ENCODE results near the gene LGALSL.

LGALSL gene

DNA sequence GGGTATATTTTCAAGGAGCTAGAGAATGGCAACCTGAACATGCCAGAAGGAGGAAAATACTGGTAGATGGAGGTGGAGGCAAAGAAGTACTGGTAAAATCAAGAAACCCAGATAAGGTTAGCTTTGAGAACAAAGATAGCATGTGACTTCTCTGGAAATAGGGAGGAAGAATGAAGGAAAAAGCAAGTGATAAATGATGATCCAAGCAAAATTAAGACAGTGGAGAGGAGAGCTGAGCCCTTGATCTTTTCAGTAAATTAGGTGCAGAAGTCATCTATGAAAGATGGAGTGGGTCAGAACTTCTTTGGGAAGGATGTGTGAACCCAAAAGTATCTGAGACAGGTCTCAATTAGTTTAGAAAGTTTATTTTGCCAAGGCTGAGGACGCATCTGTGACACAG is 44.5 kb downstream of the LGALSL start:
- no peak for DNase-seq (ENCODE audit: low read depth in 2 of 2)

DNA sequence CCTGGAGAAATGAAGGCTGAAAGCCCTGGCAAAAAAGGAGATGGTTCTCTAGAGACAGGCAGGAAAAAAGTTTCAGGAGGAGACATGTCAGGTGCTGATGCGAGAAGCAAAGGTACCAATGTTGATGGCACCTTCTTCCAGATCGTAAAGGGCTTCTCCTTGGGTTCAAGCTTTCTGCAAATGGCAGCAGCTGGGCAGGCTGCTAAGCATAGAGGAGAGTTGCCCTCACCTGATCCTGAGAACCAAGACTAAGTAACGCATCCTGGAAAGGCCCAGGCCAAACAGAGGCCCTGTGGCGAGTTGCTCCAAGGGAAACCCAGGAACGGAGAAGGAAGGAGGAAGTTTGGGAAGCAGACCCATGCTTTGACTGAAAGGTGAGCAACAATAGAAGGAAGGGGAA is 46.6 kb downstream of the LGALSL start:
- DNase-seq (ENCODE audit: low read depth in 2 of 2) = no peak

DNA sequence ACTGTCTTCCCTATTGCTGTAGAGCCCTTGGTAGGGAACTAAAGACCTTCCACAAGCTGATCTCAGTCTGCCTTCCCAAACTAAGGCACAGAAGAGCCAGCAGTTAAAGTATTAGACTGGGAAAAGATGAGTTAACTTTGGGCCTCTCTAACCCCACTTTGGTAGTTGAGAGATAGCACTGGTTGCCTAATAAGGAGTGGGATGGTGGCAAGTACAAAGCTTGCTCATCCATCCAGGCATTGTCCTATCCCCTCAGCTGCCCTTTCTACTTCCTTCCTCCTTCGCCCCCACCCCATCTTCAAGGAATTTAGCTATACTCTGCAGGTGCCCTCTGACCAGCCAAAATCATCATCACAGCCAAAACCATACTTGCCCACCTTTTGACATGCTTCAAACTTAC is 48.0 kb downstream of the LGALSL start:
- no peak for DNase-seq (ENCODE audit: low read depth in 2 of 2)

DNA sequence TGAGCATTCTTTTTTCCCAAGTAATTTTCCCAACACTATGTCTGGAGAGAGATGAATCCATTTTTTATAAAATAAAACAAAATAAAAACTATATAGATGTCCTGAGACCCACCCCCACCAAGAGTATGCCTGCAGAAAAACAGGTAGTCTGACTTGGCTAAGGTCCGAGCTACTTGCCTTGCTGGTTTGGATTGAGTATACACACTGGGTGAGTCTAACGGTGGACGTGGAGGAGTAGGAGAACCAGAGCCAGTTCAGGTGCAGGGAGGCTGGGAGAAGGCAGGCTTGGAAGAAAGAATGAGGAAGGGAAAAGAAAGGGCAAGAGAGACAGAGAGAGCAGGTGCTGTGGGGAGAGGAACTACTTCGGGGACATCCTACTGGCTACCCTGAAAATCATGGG is 48.9 kb downstream of the LGALSL start:
- no peak for DNase-seq (ENCODE audit: low read depth in 2 of 2)

DNA sequence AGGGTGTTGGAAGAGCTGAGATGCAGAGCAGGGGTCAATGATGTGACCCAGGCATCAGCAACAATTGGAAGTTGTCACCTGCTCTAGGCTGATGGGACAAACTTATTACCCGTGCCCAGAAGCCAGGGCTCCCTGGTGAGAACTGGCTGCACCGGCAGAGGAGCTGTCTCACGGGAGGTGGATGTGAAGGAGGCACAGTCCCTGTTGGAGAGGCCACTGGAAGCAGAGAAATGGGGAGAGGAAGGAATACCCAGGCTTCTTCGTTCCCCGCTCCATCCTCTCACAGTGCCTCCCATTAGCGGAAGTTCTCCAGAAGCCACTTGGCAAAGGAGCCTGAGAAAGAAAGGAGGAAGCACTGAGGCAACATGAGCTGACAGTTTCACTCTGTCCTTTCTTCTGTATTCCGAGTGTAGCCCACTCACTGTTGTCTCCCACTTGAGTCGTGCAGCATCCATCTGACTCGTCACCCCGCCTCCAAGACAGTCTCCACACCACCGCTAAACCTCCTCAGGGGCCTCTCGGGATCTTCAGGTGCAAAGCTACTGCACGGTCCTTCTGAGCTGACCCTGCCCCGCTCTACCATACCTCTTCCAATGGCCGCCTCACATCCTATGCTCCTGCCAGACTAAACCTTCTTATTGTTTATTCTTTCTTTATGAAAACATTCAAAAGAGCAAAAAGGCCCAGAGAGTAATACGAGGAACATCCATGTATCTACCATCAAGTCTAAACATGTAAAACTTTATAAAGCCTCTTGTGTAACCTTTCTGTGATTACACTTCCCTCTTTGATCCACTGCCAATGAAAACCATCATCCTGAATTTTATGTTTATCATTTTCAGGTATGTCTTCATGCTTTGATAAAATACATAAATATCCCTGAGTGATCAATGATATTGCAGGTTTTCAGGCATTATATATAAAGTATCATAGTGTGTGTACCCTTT is 51.1 kb downstream of the LGALSL start:
- DNase-seq (ENCODE audit: low read depth in 2 of 2) = no peak

DNA sequence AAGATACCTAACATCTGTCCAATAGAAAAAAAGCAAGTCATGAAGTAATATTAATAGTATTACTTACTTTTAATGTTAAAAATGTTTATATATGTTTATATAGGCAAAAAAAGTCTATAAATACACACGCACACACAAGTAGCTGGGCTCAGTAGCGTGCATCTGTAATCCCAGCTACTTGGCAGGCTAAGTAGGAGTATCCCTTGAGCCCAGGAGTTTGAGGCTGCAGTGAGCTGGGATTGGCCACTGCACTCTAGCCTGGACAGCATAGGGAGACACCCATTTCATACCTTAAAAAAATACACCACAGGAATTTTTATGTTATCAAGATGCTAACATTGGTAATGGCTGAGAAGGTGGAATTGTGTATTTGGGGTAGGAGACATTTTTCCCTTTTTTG is 52.7 kb downstream of the LGALSL start:
- no peak for DNase-seq (ENCODE audit: low read depth in 2 of 2)
